ENCODE data around the gene CCDC177. TPM values are rescaled to one million over a fixed set of nuclear protein-coding genes. Genes with fewer than 3 reads are reported as not detected.

CCDC177 gene
- total and polyA plus RNA-seq, 8 donors = 0.03 to 0.25 (median 0.18) TPM; not detected in 5

DNA sequence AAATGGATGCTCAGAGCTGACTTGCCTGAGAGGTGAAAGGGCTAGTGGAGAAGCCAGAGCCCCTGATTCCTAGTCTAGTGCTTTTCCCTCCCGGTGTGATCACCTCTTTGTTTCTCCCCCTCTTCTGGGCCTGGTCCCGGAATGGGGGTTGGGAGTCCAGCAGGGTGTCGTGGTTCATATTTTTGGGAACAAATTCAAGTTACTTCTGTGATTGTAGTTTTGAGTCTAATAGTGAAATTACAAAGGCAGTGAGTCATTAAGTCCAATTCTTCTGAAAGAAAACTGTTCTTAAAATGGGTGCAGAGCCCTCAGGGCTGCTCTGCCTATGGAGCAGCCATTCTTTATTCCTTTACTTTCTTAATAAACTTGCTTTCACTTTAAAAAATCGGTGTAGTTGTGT is 44.3 kb upstream of the CCDC177 start:
- no peak overlapping the region for H3K4me3 ChIP-seq
- DNase-seq = no peak
- intact Hi-C loops (cut with DNase I; ENCODE audit: low total_unique reads) = no loop called here
- peak overlapping the region in 3 of 5 donors; percentile 22 to 96 (median 33) for H3K27ac ChIP-seq
- TF ChIP-seq CTCF (IDR thresholded peaks at IDR 0.05) = no peak
- TF ChIP-seq POLR2A (IDR thresholded peaks at IDR 0.05) = no peak
- TF ChIP-seq EP300 (IDR thresholded peaks at IDR 0.05) = no peak
- TF ChIP-seq POLR2AphosphoS5 (IDR thresholded peaks at IDR 0.05) = no peak
- H3K9me3 ChIP-seq = no peaks in the 10 kb centered on the region
- 55 to 77% (median 70%) methylated on average over 4 of the region's 4 CpGs for WGBS, 5 donors
- H3K36me3 ChIP-seq = no peaks in the 10 kb centered on the region
- peaks cover 65 to 100% (median 91%) of the 10 kb centered on the region in 4 donors for H3K4me1 ChIP-seq
- no peaks in the 10 kb centered on the region for H3K27me3 ChIP-seq

DNA sequence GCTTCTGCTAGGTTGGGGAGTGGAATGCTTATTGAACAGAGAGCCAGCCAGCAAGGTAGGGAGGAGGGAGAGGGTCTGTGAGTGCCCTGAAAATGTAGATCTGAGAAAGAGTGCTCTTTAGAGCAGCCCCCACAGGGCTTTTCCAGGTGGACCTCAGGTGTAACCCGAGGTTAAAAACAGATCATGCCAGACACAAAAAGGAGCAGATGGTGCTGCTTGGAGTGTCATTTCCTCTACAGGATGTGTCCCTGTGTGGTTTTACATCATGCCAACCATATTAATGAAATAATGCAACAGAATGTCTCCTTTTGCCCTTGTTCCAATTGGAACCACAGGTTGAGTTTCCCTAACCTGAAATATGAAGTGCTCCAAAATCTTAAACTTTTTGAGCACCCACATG is 43.1 kb upstream of the CCDC177 start:
- TF ChIP-seq POLR2AphosphoS5 (IDR thresholded peaks at IDR 0.05) (no peak), EP300 (IDR thresholded peaks at IDR 0.05) (no peak), CTCF (IDR thresholded peaks at IDR 0.05) (no peak)
- DNase-seq = peak in 1 of 2 donors; percentile 12
- no peaks in the 10 kb centered on the region for H3K36me3 ChIP-seq
- H3K27ac ChIP-seq = peak overlapping the region in 1 of 5 donors; percentile 96
- intact Hi-C loops (cut with DNase I; ENCODE audit: low total_unique reads) = no loop called here
- no peaks in the 10 kb centered on the region for H3K27me3 ChIP-seq
- H3K4me1 ChIP-seq = peaks cover 78 to 100% (median 97%) of the 10 kb centered on the region in 4 donors
- H3K9me3 ChIP-seq = no peaks in the 10 kb centered on the region
- H3K4me3 ChIP-seq = no peak overlapping the region
- WGBS, 5 donors = 39 to 68% (median 50%) methylated on average over 1 of the region's 1 CpG

DNA sequence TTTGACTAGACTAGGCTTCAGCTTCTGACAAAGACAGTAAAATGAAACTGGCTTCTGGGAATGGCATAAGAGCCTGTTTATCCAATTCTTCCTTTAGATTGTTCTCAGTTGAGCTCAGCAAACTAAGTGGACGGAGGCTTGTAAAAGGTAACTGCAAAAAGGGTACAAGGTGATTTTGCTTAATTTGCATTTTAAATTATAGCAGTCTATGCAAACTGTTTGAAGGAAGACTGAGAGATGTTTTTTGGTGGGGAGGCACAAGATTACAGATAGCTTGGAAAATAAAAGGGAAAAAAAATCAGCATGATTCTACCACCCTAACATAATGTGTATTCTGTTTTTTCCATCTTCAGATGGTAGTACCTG is 41.7 kb upstream of the CCDC177 start:
- intact Hi-C loops (cut with DNase I; ENCODE audit: low total_unique reads) = no loop called here
- WGBS, 5 donors = 32 to 50% (median 44%) methylated on average over 1 of the region's 1 CpG
- Histone ChIP-seq H3K4me3 (peak overlapping the region in 2 of 4 donors; percentile 25 to 27), H3K9me3 (no peaks in the 10 kb centered on the region), H3K4me1 (peaks cover 80 to 90% (median 86%) of the 10 kb centered on the region in 4 donors), H3K27me3 (no peaks in the 10 kb centered on the region), H3K36me3 (no peaks in the 10 kb centered on the region), H3K27ac (peak overlapping the region in 4 of 5 donors; percentile 96 to 100 (median 99))
- TF ChIP-seq CTCF (IDR thresholded peaks at IDR 0.05) = no peak
- no peak for TF ChIP-seq POLR2A (IDR thresholded peaks at IDR 0.05)
- no peak for TF ChIP-seq EP300 (IDR thresholded peaks at IDR 0.05)
- TF ChIP-seq POLR2AphosphoS5 (IDR thresholded peaks at IDR 0.05) = no peak
- no peak for DNase-seq

DNA sequence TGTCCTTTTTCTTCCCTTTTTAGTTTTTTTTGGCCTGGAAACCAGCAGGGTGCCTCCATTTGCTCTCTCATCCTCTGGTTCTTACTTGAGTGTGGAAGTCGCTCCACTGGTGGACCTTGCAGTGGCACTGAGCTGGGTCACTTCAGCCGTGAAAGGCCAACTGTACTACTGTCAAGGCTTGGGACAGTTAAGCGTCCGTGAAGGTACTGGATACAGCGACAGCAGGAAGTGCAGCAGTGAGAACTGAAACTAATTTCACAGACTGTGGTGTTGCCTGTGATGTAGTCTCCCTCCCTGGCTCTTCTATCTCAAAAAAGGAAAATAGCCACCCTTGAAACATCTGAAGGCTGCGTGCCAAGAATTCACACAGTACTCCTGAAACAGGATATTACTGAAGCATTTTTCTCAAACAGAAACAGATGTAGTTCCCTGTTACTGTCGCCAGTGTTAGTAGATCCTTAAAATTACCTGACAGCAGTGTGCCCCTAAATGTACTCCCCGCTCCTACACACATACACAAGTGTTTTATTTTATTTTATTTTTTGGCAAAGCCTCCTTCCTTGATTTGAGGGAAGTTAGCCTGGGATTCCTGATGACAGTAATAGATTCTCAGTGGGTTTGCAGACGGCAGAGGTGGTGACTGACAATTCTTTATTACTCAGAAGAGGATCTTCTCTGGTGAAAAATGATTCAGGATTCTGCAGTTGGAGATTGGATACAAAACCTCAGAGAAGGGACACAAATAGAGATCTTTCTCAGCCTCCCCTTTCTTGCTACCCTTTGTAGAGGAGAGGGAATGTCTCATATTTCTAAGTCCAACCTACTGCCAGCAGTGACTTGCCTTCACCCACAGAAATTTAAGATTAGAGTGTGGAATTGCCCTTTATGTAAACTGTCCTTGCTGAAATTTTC is 41.1 kb upstream of the CCDC177 start:
- peak in 1 of 7 experiments; percentile 9 for TF ChIP-seq CTCF (IDR thresholded peaks at IDR 0.05)
- peak; percentile 19 to 67 (median 51) for TF ChIP-seq POLR2AphosphoS5 (IDR thresholded peaks at IDR 0.05)
- TF ChIP-seq EP300 (IDR thresholded peaks at IDR 0.05) = no peak
- no peak for TF ChIP-seq POLR2A (IDR thresholded peaks at IDR 0.05)
- Histone ChIP-seq H3K36me3 (no peaks in the 10 kb centered on the region), H3K27ac (peak overlapping the region; percentile 77 to 100 (median 99)), H3K27me3 (no peaks in the 10 kb centered on the region), H3K4me3 (peak overlapping the region in 3 of 4 donors; percentile 1 to 27 (median 25)), H3K4me1 (peaks cover 80 to 87% (median 83%) of the 10 kb centered on the region in 4 donors), H3K9me3 (no peaks in the 10 kb centered on the region)
- intact Hi-C loops (cut with DNase I; ENCODE audit: low total_unique reads) = no loop called here
- peak; percentile 49 to 72 for DNase-seq
- 30 to 50% (median 34%) methylated on average over 9 of the region's 9 CpGs for WGBS, 5 donors

Data from stomach (tissue), 9 donors.